Liver (tissue), 3 donors: ENCODE measurements around the gene PYGO2.

Experiments
- CTCF ChIP-seq: fragments of 150-350 bp; IDR thresholded peaks from 2 replicates; pipeline ENCODE4 v1.5.1; 2017; ENCODE audit warnings: improper control_type of control experiment, low read depth, low read length; ENCODE audit not compliant: missing input control
- GABPA ChIP-seq, 2 donors: IDR thresholded peaks in 1 of 2; conservative IDR thresholded peaks in 1 of 2; 2 replicates each; pipeline ENCODE4 v1.6.1; 2016; ENCODE audit warnings: antibody characterized with exemption in 2 of 2, mild to moderate bottlenecking in 1 of 2, moderate library complexity in 1 of 2
- MAX ChIP-seq: IDR thresholded peaks from 2 replicates; pipeline ENCODE4 v1.6.1; 2016; ENCODE audit warnings: antibody characterized with exemption
- RXRA ChIP-seq, 2 donors: IDR thresholded peaks; 2 replicates each; pipeline ENCODE4 v1.6.1; 2017 to 2018; ENCODE audit warnings: antibody characterized with exemption in 2 of 2, mild to moderate bottlenecking in 1 of 2
- SP1 ChIP-seq: IDR thresholded peaks from 2 replicates; pipeline ENCODE4 v1.6.1; 2018; ENCODE audit warnings: antibody characterized with exemption, mild to moderate bottlenecking
- YY1 ChIP-seq: IDR thresholded peaks from 2 replicates; pipeline ENCODE4 v1.6.1; 2016; ENCODE audit warnings: antibody characterized with exemption, mild to moderate bottlenecking
- donor health status: healthy.
- donor health status: healthy.

- TF ChIP-seq MAX (no peak), CTCF (no peak), YY1 (no peak), RXRA (IDR thresholded peaks at IDR 0.05) (no peak), GABPA (IDR thresholded peaks at IDR 0.05 in 1 of 2, conservative IDR thresholded peaks at IDR 0.05 in 1 of 2) (no peak), SP1 (no peak)
Observed at GRCh38 chr1:154940651-154941194, 20.9 kb downstream of the PYGO2 start.
